ENCODE results near the gene CCND2.
A peak's percentile ranks its signal among the peaks of the same experiment; 100 is the strongest.

CCND2 gene

GRCh38 chr12:4273652-4274395, at the start of gene CCND2:
Gene CCND2 (plus strand): TSS chr12:4273762. CDS start chr12:4274041, 279 bp downstream.
- FAIRE-seq, result no peak
- TF ChIP-seq CTCF (IDR thresholded peaks at IDR 0.05; ENCODE audit: insufficient read depth, missing control alignments), result no peak
- DNase-seq (ENCODE audit: insufficient read length, low spot score), result peak; percentile 92

GRCh38 chr12:4224206-4224889, 49.2 kb upstream of the CCND2 start:
- TF ChIP-seq CTCF (IDR thresholded peaks at IDR 0.05; ENCODE audit: insufficient read depth, missing control alignments), result no peak
- no peak for DNase-seq (ENCODE audit: insufficient read length, low spot score)
- FAIRE-seq, result no peak

GRCh38 chr12:4225571-4225970, 48.0 kb upstream of the CCND2 start:
- DNase-seq (ENCODE audit: insufficient read length, low spot score) (no peak), FAIRE-seq (no peak)
- TF ChIP-seq CTCF (IDR thresholded peaks at IDR 0.05; ENCODE audit: insufficient read depth, missing control alignments), result no peak

GRCh38 chr12:4227046-4227445, 46.5 kb upstream of the CCND2 start:
- TF ChIP-seq CTCF (IDR thresholded peaks at IDR 0.05; ENCODE audit: insufficient read depth, missing control alignments), result no peak
- no peak for FAIRE-seq

GRCh38 chr12:4228122-4228580, 45.4 kb upstream of the CCND2 start:
- TF ChIP-seq CTCF (IDR thresholded peaks at IDR 0.05; ENCODE audit: insufficient read depth, missing control alignments), result no peak
- no peak for FAIRE-seq
- DNase-seq (ENCODE audit: insufficient read length, low spot score), result no peak

More at GRCh38 chr12:4227046-4227445, 46.5 kb upstream of the CCND2 start:
- no peak for DNase-seq (ENCODE audit: insufficient read length, low spot score)

- FAIRE-seq, result no peak
- DNase-seq (ENCODE audit: insufficient read length, low spot score), result no peak
- TF ChIP-seq CTCF (IDR thresholded peaks at IDR 0.05; ENCODE audit: insufficient read depth, missing control alignments), result no peak
Measured at GRCh38 chr12:4230526-4230925, 43.0 kb upstream of the CCND2 start.

GRCh38 chr12:4238577-4238976, 35.0 kb upstream of the CCND2 start:
- no peak for FAIRE-seq
- TF ChIP-seq CTCF (IDR thresholded peaks at IDR 0.05; ENCODE audit: insufficient read depth, missing control alignments), result no peak
- DNase-seq (ENCODE audit: insufficient read length, low spot score), result no peak
